HepG2 (cell line): ENCODE measurements around the gene CYP17A1. TPM values are rescaled to one million over a fixed set of nuclear protein-coding genes. Genes with fewer than 3 reads are reported as not detected.
A peak's percentile ranks its signal among the peaks of the same experiment; 100 is the strongest.

Experiments used
- CC2D1A ChIP-seq: sonication (generic); formaldehyde crosslinking; IDR thresholded peaks from 2 replicates; pipeline ENCODE4 v1.8.1; 2023; ENCODE audit warnings: mild to moderate bottlenecking, missing genetic modification reagents
- CHD4 ChIP-seq: fragments of 200-600 bp; sonication (generic); IDR thresholded peaks from 2 replicates; pipeline ENCODE4 v1.7.0; 2017; ENCODE audit warnings: mild to moderate bottlenecking, low read length, borderline replicate concordance
- DNMT1 ChIP-seq: sonication (generic); formaldehyde crosslinking; IDR thresholded peaks from 2 replicates; pipeline ENCODE4 v1.5.1; 2020; ENCODE audit warnings: mild to moderate bottlenecking, missing genetic modification reagents
- GATAD2A ChIP-seq: IDR thresholded peaks from 2 replicates; pipeline ENCODE4 v1.6.1; 2016
- HMGXB4 ChIP-seq, 2 experiments: sonication (generic) in 1 of 2; formaldehyde crosslinking in 1 of 2; IDR thresholded peaks; 2 replicates each; pipeline versions ENCODE4 v1.4.0 to v1.6.1; 2018 to 2020; ENCODE audit warnings: missing genetic modification reagents in 2 of 2, borderline replicate concordance in 1 of 2, low read depth in 1 of 2, mild to moderate bottlenecking in 1 of 2, missing biosample characterization in 1 of 2
- MAX ChIP-seq: IDR thresholded peaks from 2 replicates; pipeline ENCODE4 v1.6.1; 2012; ENCODE audit warnings: inconsistent platforms
- NFIB ChIP-seq: sonication (generic); formaldehyde crosslinking; IDR thresholded peaks from 2 replicates; pipeline ENCODE4 v1.9.0; 2021; ENCODE audit warnings: missing genetic modification reagents, mild to moderate bottlenecking, borderline replicate concordance
- RORA ChIP-seq: sonication (generic); formaldehyde crosslinking; IDR thresholded peaks from 2 replicates; pipeline ENCODE4 v1.5.0; 2020; ENCODE audit warnings: mild to moderate bottlenecking, missing genetic modification reagents, moderate library complexity
- SCMH1 ChIP-seq: sonication (generic); formaldehyde crosslinking; IDR thresholded peaks from 2 replicates; pipeline ENCODE4 v1.9.0; 2021; ENCODE audit warnings: missing genetic modification reagents, mild to moderate bottlenecking, borderline replicate concordance
- SMAD3 ChIP-seq: sonication (generic); formaldehyde crosslinking; IDR thresholded peaks from 2 replicates; pipeline ENCODE4 v1.4.0; 2020; ENCODE audit warnings: missing genetic modification reagents
- SRY ChIP-seq: sonication (generic); formaldehyde crosslinking; IDR thresholded peaks from 2 replicates; pipeline ENCODE4 v1.8.0; 2022; ENCODE audit warnings: mild to moderate bottlenecking, missing genetic modification reagents
- STAG1 ChIP-seq: sonication (generic); formaldehyde crosslinking; IDR thresholded peaks from 2 replicates; pipeline ENCODE4 v1.4.0; 2020; ENCODE audit warnings: missing genetic modification reagents
- THAP9 ChIP-seq: sonication (generic); formaldehyde crosslinking; IDR thresholded peaks from 2 replicates; pipeline ENCODE4; 2020; ENCODE audit warnings: missing genetic modification reagents, mild to moderate bottlenecking, borderline replicate concordance
- XBP1 ChIP-seq: sonication (generic); formaldehyde crosslinking; IDR thresholded peaks from 2 replicates; pipeline ENCODE4 v1.5.0; 2020; ENCODE audit warnings: missing genetic modification reagents
- ZFP37 ChIP-seq: sonication (generic); formaldehyde crosslinking; IDR thresholded peaks from 2 replicates; pipeline ENCODE4 v1.4.0; 2020; ENCODE audit warnings: missing genetic modification reagents, borderline replicate concordance
- ZFP91 ChIP-seq: sonication (generic); formaldehyde crosslinking; IDR thresholded peaks from 2 replicates; pipeline ENCODE4 v1.9.0; 2022; ENCODE audit warnings: missing genetic modification reagents, mild to moderate bottlenecking, borderline replicate concordance
- ZNF20 ChIP-seq: sonication (generic); formaldehyde crosslinking; IDR thresholded peaks from 2 replicates; pipeline ENCODE4 v1.4.0; 2020; ENCODE audit warnings: mild to moderate bottlenecking, moderate library complexity, missing genetic modification reagents
- ZNF3 ChIP-seq: IDR thresholded peaks from 2 replicates; pipeline ENCODE4 v1.7.0; 2017; ENCODE audit warnings: inconsistent platforms
- ZNF30 ChIP-seq: sonication (generic); formaldehyde crosslinking; IDR thresholded peaks from 2 replicates; pipeline ENCODE4 v1.5.0; 2020; ENCODE audit warnings: mild to moderate bottlenecking, missing genetic modification reagents
- ZNF382 ChIP-seq: sonication (generic); formaldehyde crosslinking; IDR thresholded peaks from 2 replicates; pipeline ENCODE4 v1.5.0; 2020; ENCODE audit warnings: missing genetic modification reagents, mild to moderate bottlenecking, borderline replicate concordance
- ZNF562 ChIP-seq: sonication (generic); formaldehyde crosslinking; IDR thresholded peaks from 2 replicates; pipeline ENCODE4 v1.8.0; 2022; ENCODE audit warnings: missing genetic modification reagents, borderline replicate concordance
- ZNF749 ChIP-seq: sonication (generic); formaldehyde crosslinking; IDR thresholded peaks from 2 replicates; pipeline ENCODE4 v1.8.0; 2022; ENCODE audit warnings: mild to moderate bottlenecking, missing genetic modification reagents, moderate library complexity, borderline replicate concordance
- ZNF761 ChIP-seq: sonication (generic); formaldehyde crosslinking; conservative IDR thresholded peaks from 2 replicates; pipeline ENCODE4 v1.4.0; 2020; ENCODE audit warnings: mild to moderate bottlenecking, missing genetic modification reagents
- ZNF781 ChIP-seq: sonication (generic); formaldehyde crosslinking; IDR thresholded peaks from 2 replicates; pipeline ENCODE4 v1.5.1; 2020; ENCODE audit warnings: borderline replicate concordance, mild to moderate bottlenecking, missing genetic modification reagents; ENCODE audit errors: not compliant biosample characterization
- polyA plus RNA-seq, 8 experiments: library from polyadenylated mRNA; depleted of rRNA in 3 of 8; stranded (reverse) in 7 of 8; unstranded in 1 of 8; fragments of >200 nt; fragmentation: Illumina TruSeq in 4 of 8; extraction: Trizol in 4 of 8; gene quantifications; 2 replicates each; pipeline versions ENCODE4 v1.2.1 to v1.2.3, GENCODE V29; 2011 to 2016; ENCODE audit warnings: low read depth in 4 of 8, missing spikeins in 1 of 8, mixed read lengths in 1 of 8; ENCODE audit not compliant: insufficient read depth in 1 of 8
- total RNA-seq, 5 experiments: library from RNA; depleted of rRNA; stranded (reverse); fragments of >200 nt; fragmentation: Illumina TruSeq; extraction: Trizol; gene quantifications; 2 replicates each; pipeline ENCODE4 v1.2.3, GENCODE V29; 2016; ENCODE audit warnings: low read depth in 1 of 5

Gene CYP17A1
- total and polyA plus RNA-seq, 2 of the 13 experiments (the other 11 are each of a cell fraction or from before 2014, with no cell fraction given), result 0.13 to 1.1 TPM

GRCh38 chr10:102835007-102835482 lies 2.2 kb downstream of the CYP17A1 start (continued):
- TF ChIP-seq MAX (no peak), ZNF749 (CRISPR knock-in tag) (no peak), ZNF562 (CRISPR knock-in tag) (no peak), CC2D1A (CRISPR knock-in tag) (no peak), NFIB (no peak), ZNF781 (CRISPR knock-in tag) (no peak), ZFP37 (CRISPR knock-in tag) (no peak), SRY (CRISPR knock-in tag) (no peak), GATAD2A (CRISPR knock-in tag) (no peak), ZNF382 (CRISPR knock-in tag) (no peak), ZNF3 (CRISPR knock-in tag) (no peak), STAG1 (CRISPR knock-in tag) (peak; percentile 97), SMAD3 (no peak), ZFP91 (CRISPR knock-in tag) (peak; percentile 55; the same call in 1 of the 2 replicates), HMGXB4 (CRISPR knock-in tag; IDR thresholded peaks at IDR 0.05; ENCODE audit: borderline replicate concordance in 1 of 2, low read depth in 1 of 2) (0 out of 4 replicates have a peak, but pooled peaks of 1 of the 2 experiments have one; percentile 27), CHD4 (no peak), ZNF30 (no peak), RORA (no peak), ZNF20 (no peak), SCMH1 (CRISPR knock-in tag) (no peak), THAP9 (CRISPR knock-in tag) (no peak; the same call in 1 of the 2 replicates), ZNF761 (CRISPR knock-in tag) (no peak), DNMT1 (CRISPR knock-in tag) (peak; percentile 46; the same call in 1 of the 2 replicates), XBP1 (CRISPR knock-in tag) (no peak)
